Suprapubic skin (tissue), 4 donors: ENCODE measurements around the gene BCL11B.

Experiments
- EP300 ChIP-seq: sonication (generic); formaldehyde crosslinking; IDR thresholded peaks from one replicate; pipeline ENCODE4 v1.6.1; 2017; ENCODE audit warnings: antibody characterized with exemption
- POLR2AphosphoS5 ChIP-seq, 3 donors: sonication (generic); formaldehyde crosslinking; IDR thresholded peaks; one replicate each; pipeline ENCODE4 v1.6.1; 2017; ENCODE audit warnings: antibody characterized with exemption in 3 of 3
- TF ChIP-seq, protein P1 (sequence below), 2 donors: fragments of 200-600 bp in 1 of 2; fragments of 450-650 bp in 1 of 2; sonication (generic) in 1 of 2; IDR thresholded peaks; one replicate each; pipeline ENCODE4 v1.5.1; 2016 to 2019; ENCODE audit warnings: antibody characterized with exemption in 2 of 2, mild to moderate bottlenecking in 1 of 2, moderate library complexity in 1 of 2

GRCh38 chr14:99296517-99296916 lies 24.5 kb upstream of the BCL11B start:
- TF ChIP-seq POLR2AphosphoS5 (IDR thresholded peaks at IDR 0.05) (no peak), EP300 (no peak)
- TF ChIP-seq, protein P1, sequence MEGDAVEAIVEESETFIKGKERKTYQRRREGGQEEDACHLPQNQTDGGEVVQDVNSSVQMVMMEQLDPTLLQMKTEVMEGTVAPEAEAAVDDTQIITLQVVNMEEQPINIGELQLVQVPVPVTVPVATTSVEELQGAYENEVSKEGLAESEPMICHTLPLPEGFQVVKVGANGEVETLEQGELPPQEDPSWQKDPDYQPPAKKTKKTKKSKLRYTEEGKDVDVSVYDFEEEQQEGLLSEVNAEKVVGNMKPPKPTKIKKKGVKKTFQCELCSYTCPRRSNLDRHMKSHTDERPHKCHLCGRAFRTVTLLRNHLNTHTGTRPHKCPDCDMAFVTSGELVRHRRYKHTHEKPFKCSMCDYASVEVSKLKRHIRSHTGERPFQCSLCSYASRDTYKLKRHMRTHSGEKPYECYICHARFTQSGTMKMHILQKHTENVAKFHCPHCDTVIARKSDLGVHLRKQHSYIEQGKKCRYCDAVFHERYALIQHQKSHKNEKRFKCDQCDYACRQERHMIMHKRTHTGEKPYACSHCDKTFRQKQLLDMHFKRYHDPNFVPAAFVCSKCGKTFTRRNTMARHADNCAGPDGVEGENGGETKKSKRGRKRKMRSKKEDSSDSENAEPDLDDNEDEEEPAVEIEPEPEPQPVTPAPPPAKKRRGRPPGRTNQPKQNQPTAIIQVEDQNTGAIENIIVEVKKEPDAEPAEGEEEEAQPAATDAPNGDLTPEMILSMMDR (IDR thresholded peaks at IDR 0.05): no peak
